Measurements from ENCODE around the gene STK10. TPM values are rescaled to one million over a fixed set of nuclear protein-coding genes. Genes with fewer than 3 reads are reported as not detected.

The STK10 gene
- polyA plus RNA-seq, 1 donor (not counting 4 experiments of a cell fraction or from before 2014, with no cell fraction given): 19.8 TPM

DNA sequence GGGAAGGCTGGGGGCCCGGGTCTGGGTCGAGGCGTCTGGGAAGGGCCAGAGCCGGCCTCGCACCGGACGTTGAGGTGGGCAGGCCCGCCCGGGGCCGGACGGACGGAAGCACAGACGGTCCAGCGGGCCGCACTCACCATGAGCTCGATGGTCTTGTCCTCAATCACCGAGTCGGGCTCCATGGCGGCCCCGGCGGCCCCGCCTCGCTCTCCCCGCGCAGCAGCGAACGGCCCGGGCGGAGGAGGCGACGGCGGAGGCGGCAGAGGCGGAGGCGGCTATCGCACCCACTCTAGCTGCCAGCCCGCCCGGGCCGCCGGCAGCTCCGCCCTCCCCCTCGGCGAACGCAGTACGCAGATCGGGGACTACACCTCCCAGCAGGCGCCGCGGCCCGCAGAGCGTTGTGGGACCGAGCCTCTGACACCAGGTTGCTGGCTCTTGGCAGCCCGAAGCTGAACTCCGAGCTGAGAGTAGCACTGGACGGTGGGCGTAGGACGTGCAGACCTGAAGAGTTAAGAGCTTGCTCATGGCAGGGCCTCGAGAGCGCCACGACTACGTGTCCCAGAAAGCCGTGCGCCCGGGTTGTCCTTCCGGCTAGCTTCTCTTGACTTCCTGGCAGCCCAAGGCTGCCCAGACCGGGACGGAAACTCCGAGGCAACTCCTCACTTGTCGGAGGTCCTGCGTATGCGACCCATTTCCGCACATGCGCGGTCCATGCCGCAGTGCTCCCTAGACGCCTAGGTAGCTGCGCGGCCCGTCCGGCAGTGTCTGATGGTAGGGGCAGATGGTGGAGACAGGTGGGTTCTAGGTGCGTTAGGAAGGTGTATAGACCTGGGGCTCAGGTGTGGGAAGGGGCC is 181.5 kb downstream of the STK10 start, which contains the start of gene FBXW11:
Gene FBXW11, minus strand, starts transcription at position 318 of the 854 bp plus-strand sequence. Its CDS starts 136 bp downstream, at position 182.
- peak; percentile 83 for DNase-seq (ENCODE audit: low read depth, low spot score)

DNA sequence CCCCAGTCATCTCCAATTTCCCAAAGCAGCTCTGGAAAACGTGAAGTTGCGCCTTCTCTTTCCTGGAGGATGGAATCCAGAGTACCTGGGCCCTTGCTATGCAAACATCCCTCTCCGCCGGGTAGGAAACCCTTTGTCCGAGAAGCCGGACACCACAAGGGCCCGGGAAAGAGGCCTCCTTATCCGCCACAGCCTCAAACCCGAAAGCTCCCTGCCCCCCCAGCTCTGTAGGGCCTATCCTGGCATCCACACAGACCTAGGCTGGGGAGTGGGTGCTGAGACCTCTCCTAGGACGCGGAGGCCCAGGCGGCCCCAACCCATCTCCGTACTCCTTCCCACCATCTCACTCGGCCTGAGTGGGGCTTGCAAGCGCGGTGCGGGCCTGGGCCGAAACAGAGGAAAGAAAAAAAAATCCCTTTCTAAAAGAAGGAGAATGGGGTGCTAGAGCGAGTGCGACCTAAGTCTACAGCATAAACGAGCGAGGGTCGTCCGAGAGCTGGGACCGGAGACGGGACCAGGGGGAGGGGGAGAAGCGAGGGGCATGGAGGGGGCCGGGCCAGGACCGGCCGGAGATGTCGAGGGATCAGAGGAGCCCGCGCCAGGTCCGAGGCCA is 182.2 kb downstream of the STK10 start:
- Histone ChIP-seq H3K79me2 (ENCODE audit: control insufficient read depth, insufficient read depth, low read length) (peaks cover 58% of the 10 kb centered on the region), H2AFZ (ENCODE audit: control insufficient read depth, low read length) (peak overlapping the region; percentile 64), H4K20me1 (ENCODE audit: control insufficient read depth, extremely low read depth, insufficient read depth, low read length) (peaks cover 3% of the 10 kb centered on the region), H3K27ac (ENCODE audit: control insufficient read depth, insufficient read depth, low read length) (peak overlapping the region; percentile 96), H3K9ac (ENCODE audit: control insufficient read depth, extremely low read depth, insufficient read depth, low read length) (peak overlapping the region; percentile 94), H3K9me1 (ENCODE audit: control insufficient read depth, extremely low read depth, insufficient read depth, low read length) (no peaks in the 10 kb centered on the region), H3K36me3 (ENCODE audit: control insufficient read depth in 2 of 2, extremely low read depth in 1 of 2, insufficient read depth in 2 of 2, low read length in 2 of 2) (no peaks in the 10 kb centered on the region), H3K4me3 (ENCODE audit: control insufficient read depth in 2 of 3, extremely low read depth in 1 of 3, insufficient read depth in 2 of 3, low read depth in 1 of 3, low read length in 3 of 3) (peak overlapping the region; percentile 87 to 96 (median 88)), H3K9me3 (ENCODE audit: control insufficient read depth, low read depth, low read length) (no peaks in the 10 kb centered on the region), H3K4me1 (ENCODE audit: control insufficient read depth, extremely low read depth, insufficient read depth, low read length) (peaks cover 60% of the 10 kb centered on the region), H3K4me2 (ENCODE audit: control insufficient read depth, extremely low read depth, insufficient read depth, low read depth, low read length) (peak overlapping the region; percentile 95), H3K27me3 (ENCODE audit: control insufficient read depth, extremely low read depth, insufficient read depth, low read length) (no peaks in the 10 kb centered on the region)
- dilution Hi-C loops (cut with MboI; ENCODE audit: extremely low pct_ligation_motif_present, low sequenced_read_pairs): no loop called here
- DNase-seq (ENCODE audit: low read depth, low spot score) (no peak), FAIRE-seq (no peak)
- no peak for TF ChIP-seq EZH2 (IDR thresholded peaks at IDR 0.05; ENCODE audit: low read length)
- TF ChIP-seq, protein P1, sequence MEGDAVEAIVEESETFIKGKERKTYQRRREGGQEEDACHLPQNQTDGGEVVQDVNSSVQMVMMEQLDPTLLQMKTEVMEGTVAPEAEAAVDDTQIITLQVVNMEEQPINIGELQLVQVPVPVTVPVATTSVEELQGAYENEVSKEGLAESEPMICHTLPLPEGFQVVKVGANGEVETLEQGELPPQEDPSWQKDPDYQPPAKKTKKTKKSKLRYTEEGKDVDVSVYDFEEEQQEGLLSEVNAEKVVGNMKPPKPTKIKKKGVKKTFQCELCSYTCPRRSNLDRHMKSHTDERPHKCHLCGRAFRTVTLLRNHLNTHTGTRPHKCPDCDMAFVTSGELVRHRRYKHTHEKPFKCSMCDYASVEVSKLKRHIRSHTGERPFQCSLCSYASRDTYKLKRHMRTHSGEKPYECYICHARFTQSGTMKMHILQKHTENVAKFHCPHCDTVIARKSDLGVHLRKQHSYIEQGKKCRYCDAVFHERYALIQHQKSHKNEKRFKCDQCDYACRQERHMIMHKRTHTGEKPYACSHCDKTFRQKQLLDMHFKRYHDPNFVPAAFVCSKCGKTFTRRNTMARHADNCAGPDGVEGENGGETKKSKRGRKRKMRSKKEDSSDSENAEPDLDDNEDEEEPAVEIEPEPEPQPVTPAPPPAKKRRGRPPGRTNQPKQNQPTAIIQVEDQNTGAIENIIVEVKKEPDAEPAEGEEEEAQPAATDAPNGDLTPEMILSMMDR (optimal IDR thresholded peaks at IDR 0.05 in 1 of 3, IDR thresholded peaks at IDR 0.05 in 1 of 3, conservative IDR thresholded peaks at IDR 0.05 in 1 of 3; ENCODE audit: extremely low read depth in 1 of 3, insufficient read depth in 2 of 3, low read length in 3 of 3): no peak

More for the DNA sequence above, 181.5 kb downstream of the STK10 start, which contains the start of gene FBXW11:
- Histone ChIP-seq H3K4me3 (ENCODE audit: control insufficient read depth in 2 of 3, extremely low read depth in 1 of 3, insufficient read depth in 2 of 3, low read depth in 1 of 3, low read length in 3 of 3) (peak within 1 kb of the TSS; percentile 87 to 96 (median 88)), H3K36me3 (ENCODE audit: control insufficient read depth in 2 of 2, extremely low read depth in 1 of 2, insufficient read depth in 2 of 2, low read length in 2 of 2) (no peaks in the 10 kb centered on the region), H3K9me1 (ENCODE audit: control insufficient read depth, extremely low read depth, insufficient read depth, low read length) (no peaks in the 10 kb centered on the region), H3K4me2 (ENCODE audit: control insufficient read depth, extremely low read depth, insufficient read depth, low read depth, low read length) (peak within 1 kb of the TSS; percentile 95), H3K9ac (ENCODE audit: control insufficient read depth, extremely low read depth, insufficient read depth, low read length) (peak within 1 kb of the TSS; percentile 94), H3K9me3 (ENCODE audit: control insufficient read depth, low read depth, low read length) (no peaks in the 10 kb centered on the region), H2AFZ (ENCODE audit: control insufficient read depth, low read length) (peak within 1 kb of the TSS; percentile 100), H3K27me3 (ENCODE audit: control insufficient read depth, extremely low read depth, insufficient read depth, low read length) (no peaks in the 10 kb centered on the region), H3K4me1 (ENCODE audit: control insufficient read depth, extremely low read depth, insufficient read depth, low read length) (peaks cover 60% of the 10 kb centered on the region), H3K27ac (ENCODE audit: control insufficient read depth, insufficient read depth, low read length) (peak within 1 kb of the TSS; percentile 96), H3K79me2 (ENCODE audit: control insufficient read depth, insufficient read depth, low read length) (peaks cover 50% of the 10 kb centered on the region), H4K20me1 (ENCODE audit: control insufficient read depth, extremely low read depth, insufficient read depth, low read length) (peaks cover 3% of the 10 kb centered on the region)
- dilution Hi-C loops (cut with MboI; ENCODE audit: extremely low pct_ligation_motif_present, low sequenced_read_pairs): no loop called here
- FAIRE-seq: peak; percentile 81
- TF ChIP-seq EZH2 (IDR thresholded peaks at IDR 0.05; ENCODE audit: low read length): no peak
- TF ChIP-seq, protein P1 (optimal IDR thresholded peaks at IDR 0.05 in 1 of 3, IDR thresholded peaks at IDR 0.05 in 1 of 3, conservative IDR thresholded peaks at IDR 0.05 in 1 of 3; ENCODE audit: extremely low read depth in 1 of 3, insufficient read depth in 2 of 3, low read length in 3 of 3): no peak
